HG02943 (cell line): ENCODE measurements around the gene GALNT11.
A peak's percentile ranks its signal among the peaks of the same experiment; 100 is the strongest.
"Not testable (repeated sequence)": the region's sequence is repeated elsewhere in the genome, so short reads cannot be mapped to it uniquely, and the experiment has no call there.

Experiments used
- ATAC-seq: cut with Tn5 transposase; IDR thresholded peaks from one replicate; pipeline ENCODE4 v1.9.1; 2021; ENCODE audit warnings: mild to moderate bottlenecking, low read depth, moderate library complexity; ENCODE audit not compliant: unreplicated experiment

The GALNT11 gene

GRCh38 chr7:152025077-152025936, at the start of gene GALNT11:
TSS of gene GALNT11 (plus strand) at chr7:152025674. CDS start at chr7:152094228, 68,554 bp downstream.
- peak; percentile 97 for ATAC-seq

DNA sequence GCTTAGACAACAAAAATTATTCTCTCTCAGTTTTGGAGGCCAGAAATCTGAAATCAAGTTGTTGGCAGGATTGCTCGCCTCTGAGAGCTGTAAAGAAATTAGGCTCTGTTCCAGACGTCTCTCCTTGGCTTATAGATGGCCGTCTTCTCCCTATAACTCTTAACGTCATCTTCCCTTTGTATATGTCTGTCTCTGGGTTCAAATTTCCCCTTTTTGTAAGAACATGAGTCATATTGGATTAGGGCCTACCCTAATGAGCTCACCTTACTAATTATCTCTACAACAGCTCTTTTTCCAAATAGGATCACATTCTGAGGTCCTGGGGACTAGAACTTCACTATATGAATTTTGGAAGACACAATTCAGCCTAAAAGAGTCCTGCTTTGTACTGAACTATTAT, 46.9 kb upstream of the GALNT11 start:
- no peak for ATAC-seq

- no peak for ATAC-seq
These were observed 44.3 kb upstream of the GALNT11 start for GRCh38 chr7:151981223-151981622.

DNA sequence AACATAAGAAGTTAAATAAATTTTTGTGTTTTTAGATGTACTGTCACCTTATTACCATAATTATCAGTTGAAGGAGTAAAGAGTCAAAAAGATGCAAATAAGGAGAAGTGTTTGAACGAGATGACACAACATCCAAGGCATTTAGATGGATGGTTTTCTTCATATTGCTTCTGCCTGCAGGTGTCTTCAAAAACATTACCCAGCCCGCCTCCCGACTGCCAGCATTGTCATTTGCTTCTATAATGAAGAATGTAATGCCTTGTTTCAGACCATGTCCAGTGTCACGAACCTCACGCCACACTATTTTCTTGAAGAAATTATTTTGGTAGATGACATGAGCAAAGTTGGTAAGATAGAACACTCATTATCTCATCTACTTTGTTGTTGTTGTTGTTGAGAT, 42.7 kb upstream of the GALNT11 start:
- no peak for ATAC-seq

GRCh38 chr7:151984612-151985011, 40.9 kb upstream of the GALNT11 start:
- ATAC-seq = no peak

GRCh38 chr7:151987748-151988529, 37.5 kb upstream of the GALNT11 start:
- ATAC-seq = no peak

DNA sequence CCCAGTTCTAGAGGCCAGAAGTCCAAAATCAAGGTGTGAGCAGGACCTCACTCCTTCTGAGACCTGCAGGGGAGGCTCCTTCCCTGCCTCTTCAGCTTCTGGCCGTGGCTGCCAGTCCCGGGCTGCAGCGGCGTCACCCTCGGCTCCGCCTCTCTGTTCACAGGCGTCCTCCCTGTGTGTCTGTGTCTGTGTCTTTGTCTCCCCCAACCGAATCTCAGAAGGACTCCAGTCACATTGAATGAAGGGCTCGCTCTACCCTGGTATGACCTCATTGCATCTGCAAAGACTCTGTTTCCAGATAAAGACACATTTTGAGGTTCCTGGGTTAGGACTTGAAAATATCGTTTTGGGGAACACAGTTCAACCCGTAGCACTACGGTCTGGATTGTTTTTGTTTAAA, 33.1 kb upstream of the GALNT11 start:
- no peak for ATAC-seq

- no peak for ATAC-seq
These were observed 31.3 kb upstream of the GALNT11 start for GRCh38 chr7:151993977-151994676.

- no peak for ATAC-seq
These were observed 25.9 kb upstream of the GALNT11 start for GRCh38 chr7:151999424-152000090.

- ATAC-seq = no peak
These were observed 25.3 kb upstream of the GALNT11 start for GRCh38 chr7:152000191-152000590.

DNA sequence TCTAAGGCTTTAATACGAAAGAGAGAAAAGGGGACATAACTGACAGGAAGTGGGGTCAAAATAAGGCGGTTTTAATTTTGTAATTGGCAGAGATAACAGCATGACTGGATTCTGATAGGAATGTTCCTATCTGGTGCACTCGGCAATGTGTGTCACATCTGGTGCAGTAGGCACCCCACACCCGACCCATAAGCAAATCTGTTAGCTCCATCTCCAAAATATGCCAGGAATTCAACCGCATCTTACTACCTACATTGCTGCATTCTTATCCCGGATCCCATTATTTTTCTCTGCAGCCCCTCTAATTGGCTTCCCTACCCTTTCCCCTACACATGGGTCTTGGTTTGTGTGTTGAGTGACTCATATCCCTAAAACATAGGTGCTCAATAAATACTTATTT, 19.1 kb upstream of the GALNT11 start:
- no peak for ATAC-seq

GRCh38 chr7:152011860-152012259, 13.6 kb upstream of the GALNT11 start:
- ATAC-seq = no peak

DNA sequence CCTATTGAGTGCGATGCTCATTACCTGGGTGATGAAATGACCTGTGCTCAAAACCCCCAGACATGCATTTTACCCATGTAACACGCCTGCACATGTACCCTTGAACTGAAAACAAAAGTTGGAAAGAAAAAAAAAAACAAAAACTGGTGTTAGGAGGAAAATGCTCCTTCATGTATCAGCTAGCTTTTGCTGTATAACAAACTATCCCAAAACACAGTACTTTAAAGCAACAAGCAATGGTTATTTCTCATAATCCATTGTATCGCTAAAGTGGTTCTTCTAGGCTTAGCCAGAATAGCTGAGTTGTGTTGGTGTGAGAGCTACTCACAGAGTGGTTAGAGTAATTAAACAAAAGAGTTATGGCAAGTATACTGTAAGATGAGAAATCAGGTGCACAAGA, 12.2 kb upstream of the GALNT11 start:
- ATAC-seq = no peak

GRCh38 chr7:152013974-152014373, 11.5 kb upstream of the GALNT11 start:
- no peak for ATAC-seq

- no peak for ATAC-seq
These were observed 10.8 kb upstream of the GALNT11 start for GRCh38 chr7:152014722-152015121.

- no peak for ATAC-seq
These were observed 9.9 kb upstream of the GALNT11 start for GRCh38 chr7:152015600-152015999.

- no peak for ATAC-seq
These were observed 8.5 kb upstream of the GALNT11 start for GRCh38 chr7:152016947-152017346.

DNA sequence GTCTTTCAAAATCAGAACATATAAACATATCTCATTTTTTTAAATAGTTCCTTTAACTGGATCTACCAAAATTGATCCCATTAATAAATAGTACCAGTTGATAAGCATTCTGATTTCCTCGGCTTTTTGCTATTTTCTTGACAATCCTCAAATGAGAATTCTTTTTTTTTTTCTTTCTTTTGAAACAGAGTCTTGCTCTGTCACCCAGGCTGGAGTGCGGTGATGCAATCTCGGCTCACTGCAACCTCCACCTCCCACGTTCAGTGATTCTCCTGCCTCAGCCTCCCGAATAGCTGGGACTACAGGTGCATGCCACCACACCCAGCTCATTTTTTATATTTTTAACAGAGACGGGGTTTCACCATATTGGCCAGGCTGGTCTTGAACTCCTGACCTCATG, 7.8 kb upstream of the GALNT11 start:
- not testable (repeated sequence) for ATAC-seq

GRCh38 chr7:152021740-152022139, 3.7 kb upstream of the GALNT11 start:
- not testable (repeated sequence) for ATAC-seq
